Activated naive CD4-positive, alpha-beta T cell treated with anti-CD3 and anti-CD28 coated beads, Interleukin-2, amount 10 ng/mL, durations not matched to agents 7 days and 5 days (primary cell): ENCODE data around the gene LRRC10B.

Experiments used
- CTCF ChIA-PET: fragments of 350-600 bp; sonication (Branson Sonifier 250); formaldehyde crosslinking; loops from one replicate; lab custom pipeline; 2021; ENCODE audit warnings: antibody characterized with exemption; lab: Charles Lee
- DNase-seq: peaks from one replicate; pipeline ENCODE4 v3.0.0-alpha.2; 2020
- H3K27ac Mint-ChIP-seq: one replicate; pipeline ENCODE4 v1.8.0; 2021; ENCODE audit warnings: mild to moderate bottlenecking, moderate library complexity, mixed read lengths
- H3K27me3 Mint-ChIP-seq: one replicate; pipeline ENCODE4 v1.8.0; 2021; ENCODE audit warnings: mild to moderate bottlenecking, mixed read lengths
- H3K36me3 Mint-ChIP-seq: one replicate; pipeline ENCODE4 v1.8.0; 2021; ENCODE audit warnings: mixed read lengths
- H3K4me1 Mint-ChIP-seq: one replicate; pipeline ENCODE4 v1.8.0; 2021; ENCODE audit warnings: mixed read lengths
- H3K4me3 Mint-ChIP-seq: one replicate; pipeline ENCODE4 v1.8.0; 2021; ENCODE audit warnings: mild to moderate bottlenecking, moderate library complexity, mixed read lengths
- H3K9me3 Mint-ChIP-seq: one replicate; pipeline ENCODE4 v1.8.0; 2021; ENCODE audit warnings: mixed read lengths

LRRC10B gene

DNA sequence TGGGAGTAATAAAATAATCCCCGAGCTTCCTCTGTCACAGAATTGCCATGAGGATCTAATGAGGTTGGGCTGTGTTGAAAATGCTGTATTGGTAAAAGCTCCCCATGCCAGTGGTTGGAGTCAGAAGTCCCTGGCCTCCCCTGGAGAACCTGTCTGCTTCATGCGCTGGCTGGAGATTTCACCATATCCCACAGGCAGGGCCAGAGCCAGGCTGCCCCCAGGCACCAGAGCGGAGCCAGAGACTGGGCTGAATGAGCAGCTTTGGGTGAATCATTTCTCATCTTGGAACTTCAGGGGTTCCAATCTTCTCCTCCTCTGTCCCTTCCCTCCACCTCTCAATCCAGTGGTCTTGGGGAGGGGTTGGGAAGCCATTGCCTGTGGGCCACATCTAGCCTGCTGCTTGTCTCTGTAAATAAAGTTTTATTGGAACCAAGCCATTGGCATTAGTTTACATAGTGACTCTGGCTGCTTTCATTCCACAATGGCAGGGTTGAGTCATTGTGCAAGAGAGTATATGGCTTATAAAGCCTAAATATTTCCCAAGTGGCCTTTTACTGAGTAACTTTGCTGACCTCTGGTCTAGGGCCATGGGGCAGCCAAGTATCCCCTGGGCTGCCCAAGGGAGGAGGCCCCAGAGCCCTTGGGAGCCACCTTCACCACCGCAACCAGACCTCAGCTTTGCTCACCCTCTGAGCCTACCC lies 35.2 kb downstream of the LRRC10B start:
- Mint-ChIP-seq H3K36me3 (no peaks in the 10 kb centered on the region), H3K4me3 (no peak overlapping the region), H3K27ac (no peak overlapping the region), H3K4me1 (no peaks in the 10 kb centered on the region), H3K27me3 (peaks cover 35% of the 10 kb centered on the region), H3K9me3 (no peaks in the 10 kb centered on the region)
- DNase-seq: no peak
- CTCF ChIA-PET: interaction anchor here (0.9 kb wide), 1 partner anchor 9 kb away, joined by 3 read pairs; no protein-coding TSS in a partner anchor

- CTCF ChIA-PET: interaction anchor here (0.7 to 1.6 kb wide), 7 partner anchors 8 to 68 kb away, joined by 3 to 5 read pairs (median 3); no protein-coding TSS in a partner anchor
- Mint-ChIP-seq H3K27me3 (peaks cover 28% of the 10 kb centered on the region), H3K27ac (no peak overlapping the region), H3K9me3 (no peaks in the 10 kb centered on the region), H3K36me3 (no peaks in the 10 kb centered on the region), H3K4me3 (no peak overlapping the region), H3K4me1 (no peaks in the 10 kb centered on the region)
- DNase-seq: no peak
Observed at GRCh38 chr11:61544466-61544865, 35.9 kb downstream of the LRRC10B start.

GRCh38 chr11:61545341-61545740 lies 36.8 kb downstream of the LRRC10B start:
- Mint-ChIP-seq H3K9me3 (no peaks in the 10 kb centered on the region), H3K4me1 (no peaks in the 10 kb centered on the region), H3K4me3 (no peak overlapping the region), H3K36me3 (no peaks in the 10 kb centered on the region), H3K27me3 (peaks cover 24% of the 10 kb centered on the region), H3K27ac (no peak overlapping the region)
- DNase-seq: no peak
- CTCF ChIA-PET: interaction anchor here (0.7 to 1.6 kb wide), 9 partner anchors 8 to 74 kb away, joined by 3 to 5 read pairs (median 3); no protein-coding TSS in a partner anchor

- CTCF ChIA-PET: interaction anchor here (1.0 to 1.6 kb wide), 5 partner anchors 13 to 73 kb away, joined by 3 to 5 read pairs (median 3); no protein-coding TSS in a partner anchor
- no peak for DNase-seq
Observed at GRCh38 chr11:61545921-61546320, 37.4 kb downstream of the LRRC10B start.

GRCh38 chr11:61546663-61547062 lies 38.1 kb downstream of the LRRC10B start:
- Mint-ChIP-seq H3K4me3 (no peak overlapping the region), H3K4me1 (no peaks in the 10 kb centered on the region), H3K9me3 (no peaks in the 10 kb centered on the region), H3K27me3 (peaks cover 21% of the 10 kb centered on the region), H3K27ac (no peak overlapping the region), H3K36me3 (no peaks in the 10 kb centered on the region)
- no peak for DNase-seq
- CTCF ChIA-PET: no interaction called here

More at GRCh38 chr11:61545921-61546320, 37.4 kb downstream of the LRRC10B start:
- Mint-ChIP-seq H3K4me3 (no peak overlapping the region), H3K9me3 (no peaks in the 10 kb centered on the region), H3K36me3 (no peaks in the 10 kb centered on the region), H3K27ac (no peak overlapping the region), H3K4me1 (no peaks in the 10 kb centered on the region), H3K27me3 (peaks cover 22% of the 10 kb centered on the region)

DNA sequence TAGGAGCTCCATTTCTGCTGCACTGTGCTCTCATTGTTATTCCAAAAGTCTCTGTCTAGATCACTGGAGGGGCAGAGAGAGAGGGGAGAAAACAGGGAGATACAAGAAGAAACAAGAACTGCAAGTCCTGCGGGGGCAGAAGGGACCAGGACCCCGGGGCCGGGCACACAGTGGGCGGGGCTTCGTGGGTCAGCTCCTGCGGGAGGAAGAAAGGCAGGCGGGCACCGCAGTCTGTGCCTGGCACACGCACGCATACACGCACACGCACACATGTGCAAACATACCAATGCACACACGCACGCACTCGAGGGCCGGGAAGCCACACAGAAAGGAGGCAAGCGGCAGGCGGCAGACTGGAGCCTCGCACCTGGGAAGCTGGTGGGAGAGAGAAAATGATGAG lies 38.7 kb downstream of the LRRC10B start:
- DNase-seq: no peak
- Mint-ChIP-seq H3K4me1 (no peaks in the 10 kb centered on the region), H3K27ac (no peak overlapping the region), H3K9me3 (no peaks in the 10 kb centered on the region), H3K27me3 (peaks cover 18% of the 10 kb centered on the region), H3K36me3 (no peaks in the 10 kb centered on the region), H3K4me3 (no peak overlapping the region)
- CTCF ChIA-PET: no interaction called here

- Mint-ChIP-seq H3K4me1 (no peaks in the 10 kb centered on the region), H3K9me3 (no peaks in the 10 kb centered on the region), H3K4me3 (no peak overlapping the region), H3K36me3 (no peaks in the 10 kb centered on the region), H3K27me3 (peaks cover 33% of the 10 kb centered on the region), H3K27ac (no peak overlapping the region)
- CTCF ChIA-PET: interaction anchor here (0.6 kb wide), 1 partner anchor 33 kb away, joined by 3 read pairs; no protein-coding TSS in a partner anchor
- DNase-seq: no peak
Observed at GRCh38 chr11:61549177-61549576, 40.6 kb downstream of the LRRC10B start.

DNA sequence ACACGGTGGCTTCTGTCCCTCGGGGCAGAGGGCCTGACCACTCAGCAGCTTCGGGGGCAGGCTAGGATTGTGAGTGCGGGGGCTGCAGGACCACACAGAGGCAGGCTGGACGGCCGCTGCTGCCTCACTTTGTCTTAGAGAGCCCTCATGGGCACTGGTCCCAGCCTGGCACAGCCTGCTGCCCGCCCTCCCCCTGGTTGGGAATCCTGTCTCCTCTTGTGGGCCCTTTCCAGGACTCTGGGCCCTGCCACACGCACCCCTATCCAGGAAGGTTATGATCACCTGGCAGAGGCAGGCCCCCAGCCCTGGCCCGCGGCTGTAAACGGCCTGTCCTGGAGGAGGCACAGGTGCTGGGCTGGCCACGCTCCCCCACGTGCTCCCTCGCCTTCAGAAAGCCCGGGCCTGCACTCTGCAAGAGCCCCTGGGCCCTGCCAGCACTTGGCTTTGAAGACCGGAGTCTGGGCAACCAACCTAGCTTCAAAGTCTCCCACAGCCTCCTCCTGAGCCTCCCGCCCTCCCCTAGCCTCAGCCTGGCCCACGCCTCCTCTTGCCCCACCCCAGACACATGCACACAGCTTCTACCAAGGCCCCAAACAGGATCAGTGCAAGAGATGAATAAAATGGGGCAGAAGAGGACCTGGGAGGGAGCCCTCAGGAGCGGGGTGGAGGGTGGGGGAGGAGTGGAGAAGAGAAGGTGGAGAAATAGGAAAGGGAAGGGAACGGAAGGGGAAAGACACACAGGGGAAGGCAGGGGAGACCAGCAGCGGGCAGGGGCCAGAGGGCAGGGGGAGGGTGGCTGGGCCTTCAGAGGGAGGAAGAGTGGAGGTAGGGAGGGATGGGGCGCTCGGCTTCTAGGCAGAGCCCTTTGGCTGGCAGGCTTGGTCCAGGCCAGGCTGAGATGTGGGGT lies 41.4 kb downstream of the LRRC10B start:
- H3K4me1 Mint-ChIP-seq: no peaks in the 10 kb centered on the region
- H3K9me3 Mint-ChIP-seq: no peaks in the 10 kb centered on the region
- no peak overlapping the region for H3K27ac Mint-ChIP-seq
- no peaks in the 10 kb centered on the region for H3K36me3 Mint-ChIP-seq
- CTCF ChIA-PET: no interaction called here
- DNase-seq: no peak
- peaks cover 40% of the 10 kb centered on the region for H3K27me3 Mint-ChIP-seq
- no peak overlapping the region for H3K4me3 Mint-ChIP-seq

DNA sequence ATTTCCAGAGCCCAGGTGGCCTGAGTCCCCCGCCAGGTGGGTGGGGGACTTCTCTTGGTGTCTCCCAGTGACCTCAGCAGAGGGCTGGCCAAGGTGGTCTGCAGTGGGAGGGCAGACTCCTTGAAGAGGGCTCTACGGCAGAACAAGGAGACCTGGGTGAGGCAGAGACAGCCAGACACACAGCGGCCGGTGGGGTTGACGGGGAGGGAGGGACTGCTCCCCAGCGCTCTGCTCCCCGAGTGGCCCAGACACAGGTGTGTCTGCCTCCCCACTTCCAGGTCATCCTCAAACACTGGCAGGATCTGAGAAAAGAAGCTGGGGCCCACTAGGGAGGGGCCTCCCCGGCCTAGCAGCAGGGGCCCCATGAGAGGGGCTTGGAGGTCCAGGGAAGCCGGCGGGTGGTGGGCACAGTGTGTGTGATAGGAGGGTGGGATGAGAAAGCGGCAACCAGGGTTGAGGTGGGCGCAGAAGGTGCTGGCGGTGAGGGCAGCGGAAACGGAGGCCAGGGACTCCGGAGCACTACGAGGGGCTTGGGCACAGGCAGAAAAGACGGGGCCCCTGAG lies 42.2 kb downstream of the LRRC10B start:
- H3K27me3 Mint-ChIP-seq: peaks cover 44% of the 10 kb centered on the region
- H3K4me1 Mint-ChIP-seq: no peaks in the 10 kb centered on the region
- no peaks in the 10 kb centered on the region for H3K36me3 Mint-ChIP-seq
- CTCF ChIA-PET: no interaction called here
- no peak for DNase-seq
- H3K9me3 Mint-ChIP-seq: no peaks in the 10 kb centered on the region
- H3K4me3 Mint-ChIP-seq: no peak overlapping the region
- no peak overlapping the region for H3K27ac Mint-ChIP-seq

DNA sequence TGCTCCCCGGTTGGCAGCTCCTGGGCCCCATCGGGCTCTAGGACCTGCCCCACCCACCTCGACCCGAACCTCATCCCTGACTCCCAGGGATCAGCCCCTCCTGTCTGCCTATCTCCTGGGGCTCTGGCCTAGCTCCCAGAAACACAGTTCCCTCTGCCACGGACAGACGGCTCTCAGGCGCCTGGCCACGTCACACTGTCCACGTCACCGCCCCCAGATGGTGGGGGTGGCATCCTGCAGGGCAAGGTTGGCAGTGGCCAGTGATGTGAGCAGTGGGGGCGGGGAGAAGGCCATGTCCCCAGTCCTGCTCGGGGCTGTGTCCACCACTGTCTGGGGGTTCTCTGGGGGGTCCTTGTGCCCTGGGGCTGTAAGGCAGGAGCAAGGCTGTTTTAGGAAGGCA lies 43.1 kb downstream of the LRRC10B start:
- Mint-ChIP-seq H3K9me3 (no peaks in the 10 kb centered on the region), H3K36me3 (no peaks in the 10 kb centered on the region), H3K27me3 (peaks cover 53% of the 10 kb centered on the region), H3K27ac (no peak overlapping the region), H3K4me1 (no peaks in the 10 kb centered on the region), H3K4me3 (no peak overlapping the region)
- no peak for DNase-seq
- CTCF ChIA-PET: no interaction called here

DNA sequence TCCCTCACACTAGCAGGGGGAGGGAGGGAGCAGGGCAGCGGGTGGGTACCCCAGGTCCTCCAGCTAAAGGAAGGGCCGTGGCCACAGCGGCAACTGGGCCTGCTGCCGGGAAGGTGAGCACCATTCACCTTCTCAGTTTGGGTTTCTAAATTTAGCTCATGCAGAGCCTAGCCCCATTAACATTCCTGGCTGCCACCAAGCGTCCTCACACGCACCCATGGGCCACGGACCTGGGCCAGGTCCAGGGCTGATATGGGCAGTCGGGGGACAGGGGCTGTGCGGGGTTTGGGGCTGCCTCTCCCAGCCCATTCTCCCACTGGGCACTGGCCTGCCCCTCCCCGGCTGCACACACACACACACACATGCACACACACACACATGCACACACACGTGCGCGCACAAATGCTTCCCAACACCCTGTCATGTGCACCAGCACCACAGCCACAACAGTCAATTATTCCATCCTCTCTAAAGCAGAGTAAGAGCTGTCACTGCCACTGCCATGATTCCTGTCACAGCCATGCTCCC lies 43.6 kb downstream of the LRRC10B start:
- CTCF ChIA-PET: no interaction called here

GRCh38 chr11:61553373-61554171 lies 45.0 kb downstream of the LRRC10B start:
- DNase-seq: no peak
- peaks cover 64% of the 10 kb centered on the region for H3K27me3 Mint-ChIP-seq
- H3K36me3 Mint-ChIP-seq: no peaks in the 10 kb centered on the region
- H3K9me3 Mint-ChIP-seq: no peaks in the 10 kb centered on the region
- H3K27ac Mint-ChIP-seq: no peak overlapping the region
- CTCF ChIA-PET: interaction anchor here (1.2 to 1.7 kb wide), 2 partner anchors 9 to 75 kb away, joined by 3 to 6 read pairs; no protein-coding TSS in a partner anchor
- no peak overlapping the region for H3K4me3 Mint-ChIP-seq
- no peaks in the 10 kb centered on the region for H3K4me1 Mint-ChIP-seq

More for the DNA sequence above, 43.6 kb downstream of the LRRC10B start:
- H3K36me3 Mint-ChIP-seq: no peaks in the 10 kb centered on the region
- peaks cover 59% of the 10 kb centered on the region for H3K27me3 Mint-ChIP-seq
- DNase-seq: no peak
- no peak overlapping the region for H3K4me3 Mint-ChIP-seq
- no peaks in the 10 kb centered on the region for H3K4me1 Mint-ChIP-seq
- H3K27ac Mint-ChIP-seq: no peak overlapping the region
- H3K9me3 Mint-ChIP-seq: no peaks in the 10 kb centered on the region
